SK-N-MC (cell line): ENCODE results near the gene RUNX2.

Experiments used
- EZH2 ChIP-seq: fragments of 200-600 bp; sonication (generic); IDR thresholded peaks from one replicate; pipeline ENCODE4 v1.6.1; 2017; ENCODE audit warnings: antibody characterized with exemption
- POLR2AphosphoS5 ChIP-seq: IDR thresholded peaks from 2 replicates; pipeline ENCODE4 v1.6.1; 2012; ENCODE audit warnings: mild to moderate bottlenecking, low read depth, low read length, borderline replicate concordance

DNA sequence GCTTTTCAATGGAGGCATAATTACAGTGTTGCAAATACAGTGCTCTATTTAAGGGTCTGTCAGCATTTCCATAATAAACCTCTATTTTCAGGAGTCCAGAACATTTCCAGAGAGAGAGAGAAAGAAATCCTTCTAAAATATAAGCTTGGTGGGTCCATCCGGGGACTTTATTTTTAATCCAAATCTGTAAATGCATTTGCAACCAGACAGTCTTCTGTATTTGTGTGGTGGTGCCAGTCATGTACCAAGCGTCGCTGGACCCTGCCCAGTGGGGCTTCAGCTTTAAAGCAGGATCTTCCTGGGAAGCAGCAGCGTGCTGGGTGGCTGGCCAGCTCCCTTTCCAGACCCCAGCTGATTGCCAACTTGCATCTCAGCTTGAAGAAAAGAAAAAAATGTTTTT lies 306.1 kb downstream of the RUNX2 start:
- TF ChIP-seq POLR2AphosphoS5 (no peak), EZH2 (no peak)
